Calu3 (cell line): ENCODE measurements around the gene GRK1. TPM values are rescaled to one million over a fixed set of nuclear protein-coding genes. Genes with fewer than 3 reads are reported as not detected.

Experiments used
- BruUV-seq: library from RNA; stranded (reverse); fragments of 400-500 nt; replicated peaks from 2 replicates; lab custom pipeline; 2021; lab: Mats Ljungman, UMichigan
- CTCF ChIA-PET: fragments of 300-600 bp; sonication (Branson Sonifier 250); formaldehyde crosslinking; loops from one replicate; lab custom pipeline; 2022; ENCODE audit warnings: antibody characterized with exemption; lab: Charles Lee
- DNase-seq: peaks from one replicate; pipeline ENCODE4 v3.0.0; 2022
- H3K27ac Mint-ChIP-seq: one replicate; pipeline ENCODE4 v1.8.0; 2022; ENCODE audit warnings: mixed read lengths; ENCODE audit not compliant: unreplicated experiment
- H3K27me3 Mint-ChIP-seq: one replicate; pipeline ENCODE4 v1.8.0; 2022; ENCODE audit warnings: mixed read lengths; ENCODE audit not compliant: unreplicated experiment
- H3K36me3 Mint-ChIP-seq: one replicate; pipeline ENCODE4 v1.8.0; 2022; ENCODE audit warnings: mild to moderate bottlenecking, moderate library complexity, mixed read lengths; ENCODE audit not compliant: insufficient read depth, unreplicated experiment
- H3K4me1 Mint-ChIP-seq: one replicate; pipeline ENCODE4 v1.8.0; 2022; ENCODE audit warnings: mild to moderate bottlenecking, low read depth, mixed read lengths; ENCODE audit not compliant: unreplicated experiment
- H3K4me3 Mint-ChIP-seq: one replicate; pipeline ENCODE4 v1.8.0; 2022; ENCODE audit warnings: mild to moderate bottlenecking, low read depth, moderate library complexity, mixed read lengths; ENCODE audit not compliant: unreplicated experiment
- H3K9me3 Mint-ChIP-seq: one replicate; pipeline ENCODE4 v1.8.0; 2022; ENCODE audit warnings: low read depth, mixed read lengths; ENCODE audit not compliant: unreplicated experiment
- intact Hi-C: fragments of 100-400 bp; cut with micrococcal nuclease; formaldehyde crosslinking; loops from one replicate; pipeline ENCODE4 v1.10.0; 2022; ENCODE audit not compliant: unreplicated experiment
- total RNA-seq: library from RNA; stranded (reverse); gene quantifications from 2 replicates; pipeline ENCODE4 v1.2.3, GENCODE V29; 2022
- TF ChIP-seq, protein P1 (sequence below): fragments of 200-600 bp; IDR thresholded peaks from one replicate; pipeline ENCODE4 v1.8.0; 2022; ENCODE audit warnings: antibody characterized with exemption; ENCODE audit not compliant: unreplicated experiment

The GRK1 gene
- total RNA-seq, 1 experiment from 2014 or later: not detected

DNA sequence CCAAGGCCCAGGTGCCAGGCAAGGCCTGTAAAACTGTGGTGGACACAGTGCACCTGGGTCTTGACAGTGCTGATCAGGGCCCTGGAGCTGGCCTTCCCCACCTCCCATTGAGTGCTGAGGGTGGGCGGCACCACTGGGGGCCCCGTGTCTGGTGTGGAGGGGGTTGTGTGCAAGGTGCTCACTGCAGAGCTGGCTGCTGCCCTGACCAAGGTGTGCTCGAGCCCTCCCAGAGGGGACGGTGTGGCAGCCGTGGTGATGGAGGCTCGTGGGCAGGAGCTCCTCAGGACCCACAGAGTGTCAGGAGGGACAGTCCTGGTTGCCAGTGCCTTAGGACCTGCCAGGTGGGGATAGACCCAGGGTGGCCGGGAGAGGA, 32.0 kb upstream of the GRK1 start:
- Mint-ChIP-seq H3K9me3 (no peaks in the 10 kb centered on the region), H3K4me3 (no peak overlapping the region), H3K27me3 (no peaks in the 10 kb centered on the region), H3K36me3 (peaks cover 7% of the 10 kb centered on the region), H3K4me1 (no peaks in the 10 kb centered on the region), H3K27ac (no peak overlapping the region)
- no TSS peak for BruUV-seq
- TF ChIP-seq, protein P1, sequence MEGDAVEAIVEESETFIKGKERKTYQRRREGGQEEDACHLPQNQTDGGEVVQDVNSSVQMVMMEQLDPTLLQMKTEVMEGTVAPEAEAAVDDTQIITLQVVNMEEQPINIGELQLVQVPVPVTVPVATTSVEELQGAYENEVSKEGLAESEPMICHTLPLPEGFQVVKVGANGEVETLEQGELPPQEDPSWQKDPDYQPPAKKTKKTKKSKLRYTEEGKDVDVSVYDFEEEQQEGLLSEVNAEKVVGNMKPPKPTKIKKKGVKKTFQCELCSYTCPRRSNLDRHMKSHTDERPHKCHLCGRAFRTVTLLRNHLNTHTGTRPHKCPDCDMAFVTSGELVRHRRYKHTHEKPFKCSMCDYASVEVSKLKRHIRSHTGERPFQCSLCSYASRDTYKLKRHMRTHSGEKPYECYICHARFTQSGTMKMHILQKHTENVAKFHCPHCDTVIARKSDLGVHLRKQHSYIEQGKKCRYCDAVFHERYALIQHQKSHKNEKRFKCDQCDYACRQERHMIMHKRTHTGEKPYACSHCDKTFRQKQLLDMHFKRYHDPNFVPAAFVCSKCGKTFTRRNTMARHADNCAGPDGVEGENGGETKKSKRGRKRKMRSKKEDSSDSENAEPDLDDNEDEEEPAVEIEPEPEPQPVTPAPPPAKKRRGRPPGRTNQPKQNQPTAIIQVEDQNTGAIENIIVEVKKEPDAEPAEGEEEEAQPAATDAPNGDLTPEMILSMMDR: no peak
- intact Hi-C loops: no loop called here
- no peak for DNase-seq
- CTCF ChIA-PET: no interaction called here

GRCh38 chr13:113635709-113636108, 31.3 kb upstream of the GRK1 start:
- TF ChIP-seq, protein P1: no peak
- intact Hi-C loops: no loop called here
- no peaks in the 10 kb centered on the region for H3K4me1 Mint-ChIP-seq
- H3K9me3 Mint-ChIP-seq: no peaks in the 10 kb centered on the region
- CTCF ChIA-PET: no interaction called here
- BruUV-seq: no TSS peak
- H3K27me3 Mint-ChIP-seq: no peaks in the 10 kb centered on the region
- peaks cover 7% of the 10 kb centered on the region for H3K36me3 Mint-ChIP-seq
- no peak overlapping the region for H3K4me3 Mint-ChIP-seq
- no peak overlapping the region for H3K27ac Mint-ChIP-seq
- DNase-seq: no peak

GRCh38 chr13:113636266-113636963, 30.6 kb upstream of the GRK1 start:
- BruUV-seq: no TSS peak
- intact Hi-C loops: no loop called here
- CTCF ChIA-PET: no interaction called here
- no peaks in the 10 kb centered on the region for H3K4me1 Mint-ChIP-seq
- DNase-seq: no peak
- H3K4me3 Mint-ChIP-seq: no peak overlapping the region
- peaks cover 7% of the 10 kb centered on the region for H3K36me3 Mint-ChIP-seq
- no peak overlapping the region for H3K27ac Mint-ChIP-seq
- TF ChIP-seq, protein P1: no peak
- H3K27me3 Mint-ChIP-seq: no peaks in the 10 kb centered on the region
- no peaks in the 10 kb centered on the region for H3K9me3 Mint-ChIP-seq

- H3K4me3 Mint-ChIP-seq: no peak overlapping the region
- intact Hi-C loops: no loop called here
- TF ChIP-seq, protein P1: no peak
- no TSS peak for BruUV-seq
- peaks cover 3% of the 10 kb centered on the region for H3K9me3 Mint-ChIP-seq
- H3K27ac Mint-ChIP-seq: no peak overlapping the region
- CTCF ChIA-PET: no interaction called here
- H3K36me3 Mint-ChIP-seq: peaks cover 7% of the 10 kb centered on the region
- no peaks in the 10 kb centered on the region for H3K27me3 Mint-ChIP-seq
- DNase-seq: no peak
- no peaks in the 10 kb centered on the region for H3K4me1 Mint-ChIP-seq
Measured at GRCh38 chr13:113637262-113638160, 29.5 kb upstream of the GRK1 start.
